AG04449 (cell line): ENCODE measurements around the gene ACTL7B.
A peak's percentile ranks its signal among the peaks of the same experiment; 100 is the strongest.

Source experiments
- CTCF ChIA-PET: fragments of 350-600 bp; formaldehyde crosslinking; extraction: SDS; loops from one replicate; lab custom pipeline; 2021; ENCODE audit warnings: antibody characterized with exemption; lab: Yijun Ruan, JAX
- POLR2A ChIA-PET: fragments of 400-600, 350-600 bp; formaldehyde crosslinking; extraction: SDS; loops from one replicate; lab custom pipeline; 2020; ENCODE audit warnings: antibody characterized with exemption, inconsistent platforms; lab: Yijun Ruan, JAX
- DNase-seq: peaks from one replicate; pipeline ENCODE4 v3.0.0-alpha.2; 2010; ENCODE audit warnings: low read depth, low spot score
- H3K4me3 ChIP-seq: 2 replicates; pipeline ENCODE4 v1.5.1; 2011; ENCODE audit warnings: low read depth, mild to moderate bottlenecking, control low read depth, low read length
- CTCF ChIP-seq: IDR thresholded peaks from one replicate; pipeline ENCODE4 v1.5.1; 2011; ENCODE audit warnings: mild to moderate bottlenecking, moderate library complexity, low read length, control low read depth, inconsistent platforms; ENCODE audit not compliant: insufficient read depth; ENCODE audit errors: missing control alignments

ACTL7B gene

GRCh38 chr9:108874058-108874788 lies 18.4 kb upstream of the ACTL7B start:
- POLR2A ChIA-PET: no interaction called here
- no peak for TF ChIP-seq CTCF
- DNase-seq: no peak
- H3K4me3 ChIP-seq: no peak overlapping the region
- CTCF ChIA-PET: no interaction called here

- DNase-seq: peak; percentile 4
- ChIA-PET CTCF (interaction anchor here (1.1 to 2.1 kb wide), 2 partner anchors 9 to 21 kb away, joined by 3 to 5 read pairs; no protein-coding TSS in a partner anchor), POLR2A (interaction anchor here (0.6 kb wide), 1 partner anchor 144 kb away, joined by 4 read pairs; the partner anchor contains the start of gene CTNNAL1)
- no peak for TF ChIP-seq CTCF
- no peak overlapping the region for H3K4me3 ChIP-seq
These were observed 13.4 kb upstream of the ACTL7B start for GRCh38 chr9:108869092-108869725.

- ChIA-PET POLR2A (no interaction called here), CTCF (interaction anchor here (2.1 kb wide), 1 partner anchor 22 kb away, joined by 5 read pairs; no protein-coding TSS in a partner anchor)
- DNase-seq: no peak
- no peak overlapping the region for H3K4me3 ChIP-seq
- TF ChIP-seq CTCF: no peak
These were observed 12.0 kb upstream of the ACTL7B start for GRCh38 chr9:108867829-108868228.

GRCh38 chr9:108867116-108867515 lies 11.3 kb upstream of the ACTL7B start:
- ChIA-PET CTCF (no interaction called here), POLR2A (no interaction called here)
- DNase-seq: no peak
- H3K4me3 ChIP-seq: no peak overlapping the region
- no peak for TF ChIP-seq CTCF

- no peak for TF ChIP-seq CTCF
- H3K4me3 ChIP-seq: no peak overlapping the region
- CTCF ChIA-PET: no interaction called here
- no peak for DNase-seq
- POLR2A ChIA-PET: no interaction called here
These were observed 10.2 kb upstream of the ACTL7B start for GRCh38 chr9:108866001-108866420.

- H3K4me3 ChIP-seq: no peak overlapping the region
- ChIA-PET CTCF (no interaction called here), POLR2A (no interaction called here)
- no peak for TF ChIP-seq CTCF
- DNase-seq: no peak
These were observed 9.3 kb upstream of the ACTL7B start for GRCh38 chr9:108865037-108865436.
